Type B pancreatic cell (in vitro differentiated cells): ENCODE results near the gene ZNF277. TPM values are rescaled to one million over a fixed set of nuclear protein-coding genes. Genes with fewer than 3 reads are reported as not detected.
"Not testable (repeated sequence)": the region's sequence is repeated elsewhere in the genome, so short reads cannot be mapped to it uniquely, and the experiment has no call there.

Source experiments
- DNase-seq: peaks from one replicate; pipeline ENCODE4 v3.0.0; 2021; ENCODE audit warnings: mixed read lengths; ENCODE audit not compliant: unreplicated experiment; ENCODE audit errors: extremely low spot score
- H3K27ac Mint-ChIP-seq: 2 replicates; pipeline ENCODE4 v1.8.0; 2021; ENCODE audit warnings: mild to moderate bottlenecking, mixed read lengths
- H3K27me3 Mint-ChIP-seq: 2 replicates; pipeline ENCODE4 v1.8.0; 2021; ENCODE audit warnings: mixed read lengths
- H3K36me3 Mint-ChIP-seq: 2 replicates; pipeline ENCODE4 v1.8.0; 2021; ENCODE audit warnings: mixed read lengths
- H3K4me1 Mint-ChIP-seq: one replicate; pipeline ENCODE4 v1.8.0; 2021; ENCODE audit warnings: mixed read lengths; ENCODE audit not compliant: unreplicated experiment
- H3K4me3 Mint-ChIP-seq: 2 replicates; pipeline ENCODE4 v1.8.0; 2021; ENCODE audit warnings: mild to moderate bottlenecking, mixed read lengths
- H3K9me3 Mint-ChIP-seq: 2 replicates; pipeline ENCODE4 v1.8.0; 2021; ENCODE audit warnings: mixed read lengths
- CTCF ChIP-seq: fragments of 200-600 bp; sonication (generic); conservative IDR thresholded peaks from 2 replicates; pipeline ENCODE4 v1.5.0; 2021; ENCODE audit warnings: antibody characterized with exemption, mild to moderate bottlenecking
- total RNA-seq: library from RNA; stranded (reverse); gene quantifications from 2 replicates; pipeline ENCODE4 v1.2.1, GENCODE V29; 2021; ENCODE audit warnings: low replicate concordance

Gene ZNF277
- total RNA-seq, 1 donor from 2014 or later: 21.4 TPM

GRCh38 chr7:112238852-112239610 lies 32.5 kb downstream of the ZNF277 start:
- no peak for TF ChIP-seq CTCF
- H3K4me1 Mint-ChIP-seq: no peaks in the 10 kb centered on the region
- no peak overlapping the region for H3K4me3 Mint-ChIP-seq
- H3K9me3 Mint-ChIP-seq: no peaks in the 10 kb centered on the region
- DNase-seq: no peak
- peaks cover 13% of the 10 kb centered on the region for H3K36me3 Mint-ChIP-seq
- no peak overlapping the region for H3K27ac Mint-ChIP-seq
- H3K27me3 Mint-ChIP-seq: no peaks in the 10 kb centered on the region

GRCh38 chr7:112248598-112248997 lies 42.1 kb downstream of the ZNF277 start:
- TF ChIP-seq CTCF: no peak
- Mint-ChIP-seq H3K27ac (no peak overlapping the region), H3K36me3 (peaks cover 3% of the 10 kb centered on the region), H3K27me3 (no peaks in the 10 kb centered on the region), H3K4me3 (no peak overlapping the region), H3K9me3 (no peaks in the 10 kb centered on the region), H3K4me1 (no peaks in the 10 kb centered on the region)
- no peak for DNase-seq

- not testable (repeated sequence) for H3K27me3 Mint-ChIP-seq, H3K4me3 Mint-ChIP-seq, H3K4me1 Mint-ChIP-seq, H3K9me3 Mint-ChIP-seq, H3K27ac Mint-ChIP-seq, DNase-seq, H3K36me3 Mint-ChIP-seq
These were observed 43.5 kb downstream of the ZNF277 start for GRCh38 chr7:112249967-112250366.

GRCh38 chr7:112252141-112252540 lies 45.6 kb downstream of the ZNF277 start:
- Mint-ChIP-seq H3K4me3 (no peak overlapping the region), H3K9me3 (no peaks in the 10 kb centered on the region), H3K27me3 (no peaks in the 10 kb centered on the region), H3K27ac (no peak overlapping the region), H3K36me3 (peaks cover 3% of the 10 kb centered on the region), H3K4me1 (peaks cover 6% of the 10 kb centered on the region)
- TF ChIP-seq CTCF: no peak
- DNase-seq: no peak

GRCh38 chr7:112252691-112253090 lies 46.2 kb downstream of the ZNF277 start:
- no peaks in the 10 kb centered on the region for H3K27me3 Mint-ChIP-seq
- peaks cover 3% of the 10 kb centered on the region for H3K36me3 Mint-ChIP-seq
- no peak for TF ChIP-seq CTCF
- no peak overlapping the region for H3K4me3 Mint-ChIP-seq
- peaks cover 6% of the 10 kb centered on the region for H3K4me1 Mint-ChIP-seq
- no peak for DNase-seq
- H3K9me3 Mint-ChIP-seq: no peaks in the 10 kb centered on the region
- no peak overlapping the region for H3K27ac Mint-ChIP-seq

- peaks cover 3% of the 10 kb centered on the region for H3K36me3 Mint-ChIP-seq
- TF ChIP-seq CTCF: no peak
These were observed 47.7 kb downstream of the ZNF277 start for GRCh38 chr7:112254156-112254555.

More at GRCh38 chr7:112254156-112254555, 47.7 kb downstream of the ZNF277 start:
- Mint-ChIP-seq H3K4me1 (peaks cover 6% of the 10 kb centered on the region), H3K9me3 (no peaks in the 10 kb centered on the region), H3K27me3 (no peaks in the 10 kb centered on the region), H3K27ac (no peak overlapping the region), H3K4me3 (no peak overlapping the region)
- no peak for DNase-seq
